22Rv1 (cell line): ENCODE measurements around the gene DCDC1.

Source experiments
- ZFX ChIP-seq: fragments of 450-650 bp; IDR thresholded peaks from 2 replicates; pipeline ENCODE4 v1.6.1; 2017; ENCODE audit warnings: antibody characterized with exemption, borderline replicate concordance
- TF ChIP-seq, protein P1 (sequence below): fragments of 450-650 bp; IDR thresholded peaks from 2 replicates; pipeline ENCODE4 v1.5.1; 2017; ENCODE audit warnings: mild to moderate bottlenecking

DNA sequence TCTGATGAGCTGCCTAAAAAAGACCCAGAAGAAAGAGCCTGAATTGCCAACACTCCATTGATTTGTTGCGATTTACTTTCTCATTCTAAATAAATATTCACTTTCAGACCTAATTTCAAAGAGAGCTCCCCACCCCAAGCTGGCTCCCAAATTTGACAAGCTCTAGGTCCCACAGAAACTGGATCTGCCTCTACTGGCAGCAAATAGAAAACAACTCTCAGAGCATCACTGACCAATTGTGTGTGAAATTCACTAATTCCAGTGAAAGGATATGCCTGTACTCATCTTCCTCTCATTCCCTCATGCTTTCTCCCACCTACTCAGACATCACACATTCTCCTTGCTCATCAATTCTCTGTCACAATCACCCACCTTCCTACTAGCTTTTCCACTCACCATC, 249.1 kb downstream of the DCDC1 start:
- TF ChIP-seq, protein P1, sequence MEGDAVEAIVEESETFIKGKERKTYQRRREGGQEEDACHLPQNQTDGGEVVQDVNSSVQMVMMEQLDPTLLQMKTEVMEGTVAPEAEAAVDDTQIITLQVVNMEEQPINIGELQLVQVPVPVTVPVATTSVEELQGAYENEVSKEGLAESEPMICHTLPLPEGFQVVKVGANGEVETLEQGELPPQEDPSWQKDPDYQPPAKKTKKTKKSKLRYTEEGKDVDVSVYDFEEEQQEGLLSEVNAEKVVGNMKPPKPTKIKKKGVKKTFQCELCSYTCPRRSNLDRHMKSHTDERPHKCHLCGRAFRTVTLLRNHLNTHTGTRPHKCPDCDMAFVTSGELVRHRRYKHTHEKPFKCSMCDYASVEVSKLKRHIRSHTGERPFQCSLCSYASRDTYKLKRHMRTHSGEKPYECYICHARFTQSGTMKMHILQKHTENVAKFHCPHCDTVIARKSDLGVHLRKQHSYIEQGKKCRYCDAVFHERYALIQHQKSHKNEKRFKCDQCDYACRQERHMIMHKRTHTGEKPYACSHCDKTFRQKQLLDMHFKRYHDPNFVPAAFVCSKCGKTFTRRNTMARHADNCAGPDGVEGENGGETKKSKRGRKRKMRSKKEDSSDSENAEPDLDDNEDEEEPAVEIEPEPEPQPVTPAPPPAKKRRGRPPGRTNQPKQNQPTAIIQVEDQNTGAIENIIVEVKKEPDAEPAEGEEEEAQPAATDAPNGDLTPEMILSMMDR = no peak
- no peak for TF ChIP-seq ZFX
